ENCODE measurements around the gene PRKAA1.

Gene PRKAA1

GRCh38 chr5:40838086-40838485 is 39.9 kb upstream of the PRKAA1 start:
- no peak for TF ChIP-seq CTCF (IDR thresholded peaks at IDR 0.05; ENCODE audit: low read depth, low read length, missing control alignments)
- no peak overlapping the region for H3K4me3 ChIP-seq (replicated peaks; ENCODE audit: low read depth, low read length)
- no peak for DNase-seq (ENCODE audit: extremely low read depth, low read depth)

GRCh38 chr5:40834849-40835787 is 36.9 kb upstream of the PRKAA1 start, which contains the start of gene RPL37:
Gene RPL37 (minus strand): TSS chr5:40835222. CDS start chr5:40835185, 37 bp downstream.
- H3K4me3 ChIP-seq (replicated peaks; ENCODE audit: low read depth, low read length) = peak within 1 kb of the TSS; percentile 100
- no peak for TF ChIP-seq CTCF (IDR thresholded peaks at IDR 0.05; ENCODE audit: low read depth, low read length, missing control alignments)
- peak; percentile 92 for DNase-seq (ENCODE audit: extremely low read depth, low read depth)

GRCh38 chr5:40834391-40834848 is 36.2 kb upstream of the PRKAA1 start:
- no peak for TF ChIP-seq CTCF (IDR thresholded peaks at IDR 0.05; ENCODE audit: low read depth, low read length, missing control alignments)
- peak overlapping the region; percentile 100 for H3K4me3 ChIP-seq (replicated peaks; ENCODE audit: low read depth, low read length)
- no peak for DNase-seq (ENCODE audit: extremely low read depth, low read depth)

GRCh38 chr5:40833712-40834229 is 35.6 kb upstream of the PRKAA1 start:
- DNase-seq (ENCODE audit: extremely low read depth, low read depth) = no peak
- peak overlapping the region; percentile 100 for H3K4me3 ChIP-seq (replicated peaks; ENCODE audit: low read depth, low read length)
- no peak for TF ChIP-seq CTCF (IDR thresholded peaks at IDR 0.05; ENCODE audit: low read depth, low read length, missing control alignments)

GRCh38 chr5:40832345-40832744 is 34.2 kb upstream of the PRKAA1 start:
- peak overlapping the region; percentile 100 for H3K4me3 ChIP-seq (replicated peaks; ENCODE audit: low read depth, low read length)
- no peak for TF ChIP-seq CTCF (IDR thresholded peaks at IDR 0.05; ENCODE audit: low read depth, low read length, missing control alignments)
- DNase-seq (ENCODE audit: extremely low read depth, low read depth) = no peak

- TF ChIP-seq CTCF (IDR thresholded peaks at IDR 0.05; ENCODE audit: low read depth, low read length, missing control alignments) = no peak
- no peak for DNase-seq (ENCODE audit: extremely low read depth, low read depth)
- H3K4me3 ChIP-seq (replicated peaks; ENCODE audit: low read depth, low read length) = peak overlapping the region; percentile 100
Measured at GRCh38 chr5:40831346-40832210, 33.4 kb upstream of the PRKAA1 start.

All from HFF-Myc (cell line).